Measurements from ENCODE around the gene SLC25A44.

Gene SLC25A44

GRCh38 chr1:156247460-156248322 is 53.8 kb downstream of the SLC25A44 start, which contains the start of gene PAQR6:
TSS of gene PAQR6 (minus strand) at chr1:156248056. CDS start at chr1:156246731, 1,325 bp downstream.
- Histone ChIP-seq H3K27me3 (ENCODE audit: insufficient read depth, low read depth) (no peaks in the 10 kb centered on the region), H3K4me3 (IDR thresholded peaks at IDR 0.05; ENCODE audit: insufficient read depth, low read depth, low read length) (no peak within 1 kb of the TSS), H3K36me3 (ENCODE audit: insufficient read depth) (peaks cover 14% of the 10 kb centered on the region; the same call in 1 of the 2 replicates), H3K27ac (no peak within 1 kb of the TSS), H3K9ac (no peak within 1 kb of the TSS), H3K79me2 (ENCODE audit: insufficient read depth, low read depth) (no peaks in the 10 kb centered on the region), H3K4me2 (no peak within 1 kb of the TSS), H4K20me1 (ENCODE audit: insufficient read depth) (no peaks in the 10 kb centered on the region), H3K4me1 (ENCODE audit: low read depth, poor library complexity, severe bottlenecking) (peaks cover 11% of the 10 kb centered on the region), H2AFZ (ENCODE audit: low read depth) (no peak within 1 kb of the TSS)
- no peak for TF ChIP-seq CTCF (conservative IDR thresholded peaks at IDR 0.05; ENCODE audit: low read depth, low read length)

GRCh38 chr1:156248323-156248683 is 54.4 kb downstream of the SLC25A44 start:
- Histone ChIP-seq H3K4me3 (IDR thresholded peaks at IDR 0.05; ENCODE audit: insufficient read depth, low read depth, low read length) (no peak overlapping the region), H3K36me3 (ENCODE audit: insufficient read depth) (peaks cover 18% of the 10 kb centered on the region; the same call in 1 of the 2 replicates)

GRCh38 chr1:156249593-156249992 is 55.7 kb downstream of the SLC25A44 start:
- H4K20me1 ChIP-seq (ENCODE audit: insufficient read depth): no peaks in the 10 kb centered on the region
- H3K4me2 ChIP-seq: no peak overlapping the region
- no peak overlapping the region for H3K9ac ChIP-seq
- H3K27me3 ChIP-seq (ENCODE audit: insufficient read depth, low read depth): no peaks in the 10 kb centered on the region
- TF ChIP-seq CTCF (conservative IDR thresholded peaks at IDR 0.05; ENCODE audit: low read depth, low read length): no peak
- peaks cover 19% of the 10 kb centered on the region for H3K4me1 ChIP-seq (ENCODE audit: low read depth, poor library complexity, severe bottlenecking)
- H3K79me2 ChIP-seq (ENCODE audit: insufficient read depth, low read depth): no peaks in the 10 kb centered on the region
- H3K27ac ChIP-seq: no peak overlapping the region
- no peak overlapping the region for H3K4me3 ChIP-seq (IDR thresholded peaks at IDR 0.05; ENCODE audit: insufficient read depth, low read depth, low read length)
- H3K36me3 ChIP-seq (ENCODE audit: insufficient read depth): peaks cover 18% of the 10 kb centered on the region; the same call in 1 of the 2 replicates
- H2AFZ ChIP-seq (ENCODE audit: low read depth): no peak overlapping the region

More at GRCh38 chr1:156248323-156248683, 54.4 kb downstream of the SLC25A44 start:
- no peak overlapping the region for H3K27ac ChIP-seq
- no peaks in the 10 kb centered on the region for H3K79me2 ChIP-seq (ENCODE audit: insufficient read depth, low read depth)
- no peak overlapping the region for H2AFZ ChIP-seq (ENCODE audit: low read depth)
- H3K9ac ChIP-seq: no peak overlapping the region
- no peak overlapping the region for H3K4me2 ChIP-seq
- peaks cover 17% of the 10 kb centered on the region for H3K4me1 ChIP-seq (ENCODE audit: low read depth, poor library complexity, severe bottlenecking)
- H4K20me1 ChIP-seq (ENCODE audit: insufficient read depth): no peaks in the 10 kb centered on the region
- H3K27me3 ChIP-seq (ENCODE audit: insufficient read depth, low read depth): no peaks in the 10 kb centered on the region
- TF ChIP-seq CTCF (conservative IDR thresholded peaks at IDR 0.05; ENCODE audit: low read depth, low read length): no peak

GRCh38 chr1:156251527-156251926 is 57.6 kb downstream of the SLC25A44 start:
- Histone ChIP-seq H3K27me3 (ENCODE audit: insufficient read depth, low read depth) (no peaks in the 10 kb centered on the region), H3K27ac (no peak overlapping the region), H3K36me3 (ENCODE audit: insufficient read depth) (peaks cover 27% of the 10 kb centered on the region; the same call in 1 of the 2 replicates), H3K4me2 (no peak overlapping the region), H4K20me1 (ENCODE audit: insufficient read depth) (no peaks in the 10 kb centered on the region), H3K4me1 (ENCODE audit: low read depth, poor library complexity, severe bottlenecking) (peaks cover 19% of the 10 kb centered on the region), H3K4me3 (IDR thresholded peaks at IDR 0.05; ENCODE audit: insufficient read depth, low read depth, low read length) (no peak overlapping the region), H3K9ac (no peak overlapping the region), H3K79me2 (ENCODE audit: insufficient read depth, low read depth) (no peaks in the 10 kb centered on the region), H2AFZ (ENCODE audit: low read depth) (no peak overlapping the region)
- no peak for TF ChIP-seq CTCF (conservative IDR thresholded peaks at IDR 0.05; ENCODE audit: low read depth, low read length)

Measured in KMS-11 (cell line).